Limb (tissue), 2 donors: ENCODE data around the gene UBE2L6.
"Not testable (repeated sequence)": the region's sequence is repeated elsewhere in the genome, so short reads cannot be mapped to it uniquely, and the experiment has no call there.

ENCODE experiments used
- DNase-seq, 2 donors: peaks; one replicate each; pipeline ENCODE4 v3.0.0-alpha.2; 2016; ENCODE audit errors: extremely low spot score in 2 of 2

Gene UBE2L6

GRCh38 chr11:57566905-57567514, 462 bp downstream of the UBE2L6 start:
- no peak for DNase-seq

GRCh38 chr11:57566005-57566904, 1.2 kb downstream of the UBE2L6 start:
- DNase-seq: no peak

GRCh38 chr11:57562596-57562995, 4.9 kb downstream of the UBE2L6 start:
- DNase-seq: no peak

GRCh38 chr11:57560146-57560545, 7.3 kb downstream of the UBE2L6 start:
- no peak for DNase-seq

- no peak for DNase-seq
Measured at GRCh38 chr11:57556041-57556440, 11.4 kb downstream of the UBE2L6 start.

GRCh38 chr11:57555393-57555792, 12.1 kb downstream of the UBE2L6 start:
- DNase-seq: no peak

GRCh38 chr11:57552479-57552878, 15.0 kb downstream of the UBE2L6 start:
- DNase-seq: no peak

GRCh38 chr11:57551941-57552340, 15.5 kb downstream of the UBE2L6 start:
- DNase-seq: no peak

GRCh38 chr11:57549983-57550382, 17.5 kb downstream of the UBE2L6 start:
- no peak for DNase-seq

GRCh38 chr11:57547854-57548377, 19.6 kb downstream of the UBE2L6 start:
- no peak for DNase-seq

GRCh38 chr11:57546869-57547475, 20.5 kb downstream of the UBE2L6 start:
- no peak for DNase-seq

- no peak for DNase-seq
Measured at GRCh38 chr11:57546451-57546850, 21.0 kb downstream of the UBE2L6 start.

GRCh38 chr11:57545883-57546282, 21.6 kb downstream of the UBE2L6 start:
- no peak for DNase-seq

- DNase-seq: no peak
Measured at GRCh38 chr11:57544566-57544965, 22.9 kb downstream of the UBE2L6 start.

- DNase-seq: no peak
Measured at GRCh38 chr11:57543593-57543992, 23.9 kb downstream of the UBE2L6 start.

GRCh38 chr11:57542582-57542981, 24.9 kb downstream of the UBE2L6 start:
- DNase-seq: no peak

- DNase-seq: no peak
Measured at GRCh38 chr11:57541169-57541568, 26.3 kb downstream of the UBE2L6 start.

GRCh38 chr11:57539342-57539741, 28.1 kb downstream of the UBE2L6 start:
- DNase-seq: no peak

GRCh38 chr11:57536947-57537619, 30.4 kb downstream of the UBE2L6 start, which contains the start of gene SMTNL1:
Gene SMTNL1 (plus strand): TSS chr11:57537595. CDS start chr11:57542643, 5,048 bp downstream.
- DNase-seq: peak in 1 of 2 donors; percentile 44

- not testable (repeated sequence) for DNase-seq
Measured at GRCh38 chr11:57534449-57534848, 33.0 kb downstream of the UBE2L6 start.
